Cardiac muscle cell (in vitro differentiated cells and primary cell): ENCODE results near the gene PHOX2B. TPM values are rescaled to one million over a fixed set of nuclear protein-coding genes. Genes with fewer than 3 reads are reported as not detected.

Experiments
- DNase-seq, 2 donors: peaks; one replicate each; pipeline versions ENCODE4 v3.0.0 to v3.0.0-alpha.2; 2010 to 2017; ENCODE audit warnings: low read depth in 1 of 2, low spot score in 1 of 2
- H3K27ac ChIP-seq: fragments of 200-600 bp; sonication (generic); 2 replicates; pipeline ENCODE4 v1.5.1; 2016
- H3K27me3 ChIP-seq: fragments of 200-600 bp; sonication (generic); 2 replicates; pipeline ENCODE4 v1.6.0; 2016; ENCODE audit warnings: control low read depth
- H3K36me3 ChIP-seq: fragments of 200-600 bp; sonication (generic); 2 replicates; pipeline ENCODE4 v1.5.1; 2016; ENCODE audit warnings: control low read depth
- H3K4me1 ChIP-seq: fragments of 200-600 bp; sonication (generic); 2 replicates; pipeline ENCODE4 v1.8.1; 2017; ENCODE audit warnings: low read depth, mild to moderate bottlenecking, mixed run types
- H3K4me3 ChIP-seq: fragments of 200-600 bp; sonication (generic); 2 replicates; pipeline ENCODE4 v1.5.1; 2016; ENCODE audit warnings: mild to moderate bottlenecking
- H3K9me3 ChIP-seq: fragments of 200-600 bp; sonication (generic); 2 replicates; pipeline ENCODE4 v1.5.1; 2017; ENCODE audit warnings: low read depth, mild to moderate bottlenecking, control low read depth
- polyA plus RNA-seq: library from polyadenylated mRNA; unstranded; fragments of >200 nt; fragmentation: Nextera tagmentation; extraction: Ambion mirVana; gene quantifications from 2 replicates; pipeline ENCODE4 v1.2.1, GENCODE V29; 2016
- total RNA-seq: library from RNA; depleted of rRNA; stranded (reverse); fragments of >200 nt; gene quantifications from 2 replicates; pipeline ENCODE4 v1.2.3, GENCODE V29; 2016
- TF ChIP-seq, protein P1 (sequence below): IDR thresholded peaks from 2 replicates; pipeline ENCODE4 v1.5.1; 2012; ENCODE audit warnings: low read depth, mild to moderate bottlenecking, low read length

The PHOX2B gene
- total and polyA plus RNA-seq, 2 experiments from 2014 or later = not detected

DNA sequence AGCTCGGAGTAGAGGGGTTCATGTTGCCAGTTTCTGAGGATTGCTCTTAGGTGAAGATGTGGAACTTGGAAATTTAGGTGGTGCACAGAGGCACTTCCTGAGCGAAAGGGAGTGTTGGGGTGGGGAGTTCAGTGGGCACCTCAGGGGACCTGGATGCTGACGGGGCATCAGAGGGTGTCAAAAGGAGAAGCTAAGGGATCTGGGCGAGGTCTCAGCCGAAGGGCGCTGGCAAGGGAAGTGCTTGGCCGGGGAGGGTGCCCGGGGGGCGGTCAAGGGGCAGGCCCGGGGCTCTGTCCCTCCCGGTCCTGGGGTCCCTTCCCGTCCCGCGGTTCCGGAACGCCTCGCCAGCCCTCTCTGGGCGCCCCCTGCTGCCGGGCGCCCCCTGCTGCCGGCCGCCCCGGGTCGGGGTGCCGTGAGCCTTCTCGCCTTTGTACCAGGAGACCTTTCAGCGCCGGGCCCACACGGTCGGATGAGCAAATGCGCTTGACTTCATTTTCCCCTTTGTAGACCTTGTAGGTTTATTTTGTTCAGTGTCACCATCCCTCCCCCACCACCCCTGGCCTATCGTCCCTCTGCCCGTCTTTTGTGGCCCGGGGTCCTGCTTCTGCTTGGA, 3.0 kb upstream of the PHOX2B start:
- no peaks in the 10 kb centered on the region for H3K4me1 ChIP-seq
- H3K4me3 ChIP-seq = peak overlapping the region; percentile 4
- H3K27ac ChIP-seq = no peak overlapping the region
- no peaks in the 10 kb centered on the region for H3K36me3 ChIP-seq
- TF ChIP-seq, protein P1, sequence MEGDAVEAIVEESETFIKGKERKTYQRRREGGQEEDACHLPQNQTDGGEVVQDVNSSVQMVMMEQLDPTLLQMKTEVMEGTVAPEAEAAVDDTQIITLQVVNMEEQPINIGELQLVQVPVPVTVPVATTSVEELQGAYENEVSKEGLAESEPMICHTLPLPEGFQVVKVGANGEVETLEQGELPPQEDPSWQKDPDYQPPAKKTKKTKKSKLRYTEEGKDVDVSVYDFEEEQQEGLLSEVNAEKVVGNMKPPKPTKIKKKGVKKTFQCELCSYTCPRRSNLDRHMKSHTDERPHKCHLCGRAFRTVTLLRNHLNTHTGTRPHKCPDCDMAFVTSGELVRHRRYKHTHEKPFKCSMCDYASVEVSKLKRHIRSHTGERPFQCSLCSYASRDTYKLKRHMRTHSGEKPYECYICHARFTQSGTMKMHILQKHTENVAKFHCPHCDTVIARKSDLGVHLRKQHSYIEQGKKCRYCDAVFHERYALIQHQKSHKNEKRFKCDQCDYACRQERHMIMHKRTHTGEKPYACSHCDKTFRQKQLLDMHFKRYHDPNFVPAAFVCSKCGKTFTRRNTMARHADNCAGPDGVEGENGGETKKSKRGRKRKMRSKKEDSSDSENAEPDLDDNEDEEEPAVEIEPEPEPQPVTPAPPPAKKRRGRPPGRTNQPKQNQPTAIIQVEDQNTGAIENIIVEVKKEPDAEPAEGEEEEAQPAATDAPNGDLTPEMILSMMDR = peak; percentile 20
- no peaks in the 10 kb centered on the region for H3K9me3 ChIP-seq
- peaks cover 100% of the 10 kb centered on the region for H3K27me3 ChIP-seq
- DNase-seq = no peak

DNA sequence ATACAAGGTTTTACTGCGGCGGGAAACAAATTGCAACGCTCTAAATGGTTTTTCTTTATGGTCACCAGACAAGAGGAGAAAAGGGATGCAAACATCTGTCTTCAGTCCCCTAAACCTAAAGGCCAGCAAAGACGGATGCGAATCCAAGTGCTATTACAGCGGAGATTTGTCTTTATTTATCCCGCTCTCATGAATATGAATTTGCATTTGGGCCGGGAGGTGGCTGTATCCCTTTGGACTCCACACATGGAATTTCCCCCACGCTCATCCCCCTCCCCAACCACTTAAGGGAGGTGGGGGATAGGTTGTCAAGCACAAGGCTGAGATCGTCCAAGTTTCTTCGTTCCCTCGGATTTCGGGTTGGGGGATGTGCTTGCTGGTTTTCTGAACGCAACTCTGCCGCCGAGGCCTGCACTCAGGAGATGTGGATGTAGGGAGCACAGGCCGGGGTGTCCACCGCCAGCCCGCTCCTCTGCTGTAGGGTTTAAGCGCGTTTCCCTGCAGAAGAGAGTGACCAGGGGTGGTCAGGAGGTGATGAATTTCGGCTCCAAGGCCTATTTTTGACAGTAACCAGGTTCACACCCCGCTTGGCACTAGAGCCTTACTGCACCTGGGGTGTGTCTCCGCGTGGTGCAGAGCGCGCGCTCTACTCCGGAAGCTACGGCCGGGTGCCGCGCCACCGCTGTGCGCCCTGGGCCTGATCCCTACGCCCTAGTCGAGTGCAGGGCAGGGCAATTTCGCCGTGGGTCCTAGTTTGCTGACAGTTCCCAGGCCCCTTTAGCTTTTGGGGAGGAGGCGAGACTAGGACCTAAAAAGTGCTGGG, 2.3 kb upstream of the PHOX2B start:
- H3K27me3 ChIP-seq = peaks cover 100% of the 10 kb centered on the region
- no peaks in the 10 kb centered on the region for H3K4me1 ChIP-seq
- no peak for DNase-seq
- no peak overlapping the region for H3K27ac ChIP-seq
- H3K4me3 ChIP-seq = peak overlapping the region; percentile 4
- H3K36me3 ChIP-seq = no peaks in the 10 kb centered on the region
- TF ChIP-seq, protein P1 = no peak
- H3K9me3 ChIP-seq = no peaks in the 10 kb centered on the region

DNA sequence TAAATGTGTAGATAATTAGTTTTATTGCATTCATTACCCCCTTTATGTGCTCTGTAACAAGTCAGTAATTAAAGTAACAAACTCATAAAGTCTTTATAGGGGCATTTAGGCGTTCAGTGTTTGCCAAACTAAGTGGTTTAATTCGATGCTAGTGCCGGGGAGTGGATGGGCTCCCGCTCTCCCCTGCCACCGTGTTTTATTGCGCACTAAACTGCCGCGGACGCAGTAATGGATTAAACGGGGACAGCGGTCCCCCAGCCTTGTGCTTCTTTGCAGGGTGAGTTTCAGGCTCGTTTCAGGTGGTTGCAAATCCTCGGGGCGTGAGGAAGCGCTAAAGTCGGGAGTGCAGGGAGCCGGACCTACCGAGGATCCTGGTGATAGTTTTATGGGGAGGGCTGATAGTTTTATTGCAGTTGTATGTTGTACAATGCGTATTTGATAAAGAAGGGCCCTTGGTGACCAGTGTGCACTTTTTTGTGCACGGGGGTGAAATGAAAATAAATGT, 1.6 kb upstream of the PHOX2B start:
- H3K36me3 ChIP-seq = no peaks in the 10 kb centered on the region
- no peak for DNase-seq
- H3K27me3 ChIP-seq = peaks cover 100% of the 10 kb centered on the region
- no peaks in the 10 kb centered on the region for H3K4me1 ChIP-seq
- TF ChIP-seq, protein P1 = no peak
- no peaks in the 10 kb centered on the region for H3K9me3 ChIP-seq
- H3K27ac ChIP-seq = no peak overlapping the region
- no peak overlapping the region for H3K4me3 ChIP-seq

DNA sequence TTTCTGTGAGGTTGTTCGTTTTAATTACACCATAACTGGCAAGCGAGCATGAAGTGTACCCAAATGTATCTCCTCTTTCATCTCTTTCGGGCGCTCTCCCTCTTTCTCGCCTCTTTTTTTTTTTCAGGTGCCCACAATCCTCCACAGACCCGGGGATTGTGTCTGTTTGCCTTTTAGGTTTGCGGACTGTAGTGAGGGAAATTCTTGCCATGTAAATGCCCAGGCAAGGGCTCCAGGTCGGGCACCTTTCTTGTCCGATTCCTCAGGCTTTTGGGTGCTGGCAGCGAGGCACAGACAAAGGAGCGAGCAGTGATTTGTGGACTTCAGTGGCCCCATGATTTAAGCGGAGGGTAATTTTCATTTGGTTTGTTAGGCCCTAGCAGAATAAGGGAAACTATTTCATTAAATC, 1.1 kb upstream of the PHOX2B start:
- H3K4me3 ChIP-seq = no peak overlapping the region
- DNase-seq = no peak

DNA sequence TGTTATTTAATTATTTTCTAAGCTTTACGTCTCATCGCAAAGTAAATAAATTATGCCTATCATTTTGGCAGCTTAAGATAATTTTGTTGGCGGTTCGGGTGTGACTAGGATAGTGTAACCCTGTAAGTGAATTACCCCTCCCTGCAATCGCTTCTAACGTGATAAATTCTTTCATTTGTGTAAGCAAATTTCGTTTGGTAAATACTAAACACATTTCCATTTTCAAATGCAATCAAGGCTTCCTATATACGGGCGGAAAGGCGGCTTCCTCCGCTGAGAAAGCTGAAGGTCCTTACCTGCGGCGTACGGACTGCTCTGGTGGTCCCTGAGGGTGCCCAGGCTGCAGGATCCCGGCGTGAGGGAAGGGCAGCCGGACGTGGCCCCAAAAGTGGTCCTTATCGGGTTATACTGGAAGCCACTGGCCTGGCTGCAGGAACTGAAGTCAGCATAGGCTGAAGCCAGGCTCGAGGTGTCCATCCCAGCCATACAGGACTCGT, 403 bp downstream of the PHOX2B start:
- no peaks in the 10 kb centered on the region for H3K9me3 ChIP-seq
- H3K27ac ChIP-seq = no peak overlapping the region
- TF ChIP-seq, protein P1 = no peak
- no peak overlapping the region for H3K4me3 ChIP-seq
- H3K4me1 ChIP-seq = no peaks in the 10 kb centered on the region
- DNase-seq = no peak
- H3K27me3 ChIP-seq = peaks cover 100% of the 10 kb centered on the region
- H3K36me3 ChIP-seq = no peaks in the 10 kb centered on the region

More for the DNA sequence above, 1.1 kb upstream of the PHOX2B start:
- H3K9me3 ChIP-seq = no peaks in the 10 kb centered on the region
- no peaks in the 10 kb centered on the region for H3K36me3 ChIP-seq
- H3K4me1 ChIP-seq = no peaks in the 10 kb centered on the region
- TF ChIP-seq, protein P1 = no peak
- no peak overlapping the region for H3K27ac ChIP-seq
- H3K27me3 ChIP-seq = peaks cover 100% of the 10 kb centered on the region
